ENCODE results near the gene TESK1. TPM values are rescaled to one million over a fixed set of nuclear protein-coding genes. Genes with fewer than 3 reads are reported as not detected.

TESK1 gene
- 20.0 to 25.9 TPM (median 24.6 TPM) in 5 replicates for total RNA-seq (2022; extraction: Qiagen RNA extraction; ENCODE audit: low read depth)

GRCh38 chr9:35604578-35605350 lies at the start of gene TESK1:
Gene TESK1 (plus strand): TSS chr9:35605262. CDS start chr9:35605620, 358 bp downstream.

GRCh38 chr9:35618325-35618727 lies 13.3 kb downstream of the TESK1 start, which contains the start of gene CD72:
Gene CD72 (minus strand): TSS chr9:35618413. CDS start chr9:35618303, 110 bp downstream.

GRCh38 chr9:35650341-35651158 lies 45.5 kb downstream of the TESK1 start, which contains the start of gene SIT1:
Gene SIT1 (minus strand): TSS chr9:35650931. CDS start chr9:35650853, 78 bp downstream.

GRCh38 chr9:35657546-35658136 lies 52.6 kb downstream of the TESK1 start, which contains the start of gene RMRP:
Gene RMRP (minus strand): TSS chr9:35658019.

GRCh38 chr9:35658137-35658967 lies 53.3 kb downstream of the TESK1 start, which contains the start of gene CCDC107:
Gene CCDC107 (plus strand): TSS chr9:35658292. CDS start chr9:35658380, 88 bp downstream.

Other genes with a start within 250 kb of the TESK1 start
- gene RUSC2, start 115.2 kb upstream of the TESK1 start, total RNA-seq (2022; extraction: Qiagen RNA extraction; ENCODE audit: low read depth): 19.9 to 25.4 TPM (median 22.4 TPM) in 5 replicates
- gene CD72, start 13.2 kb downstream of the TESK1 start, total RNA-seq (2022; extraction: Qiagen RNA extraction; ENCODE audit: low read depth): 0.08 to 0.35 TPM (median 0.13 TPM) in 3 of 5 replicates, not detected in the others
- not detected in 5 replicates for gene SIT1, start 45.7 kb downstream of the TESK1 start, total RNA-seq (2022; extraction: Qiagen RNA extraction; ENCODE audit: low read depth)
- gene RMRP, start 52.8 kb downstream of the TESK1 start, total RNA-seq (2022; extraction: Qiagen RNA extraction; ENCODE audit: low read depth): 3.1 to 22.0 TPM (median 11.8 TPM) in 4 of 5 replicates, not detected in the other
- 20.4 to 24.8 TPM (median 24.4 TPM) in 5 replicates for gene CCDC107, start 53.0 kb downstream of the TESK1 start, total RNA-seq (2022; extraction: Qiagen RNA extraction; ENCODE audit: low read depth)
- 12.3 to 19.6 TPM (median 18.5 TPM) in 5 replicates for gene ARHGEF39, start 59.9 kb downstream of the TESK1 start, total RNA-seq (2022; extraction: Qiagen RNA extraction; ENCODE audit: low read depth)
- 3.0 to 9.1 TPM (median 5.3 TPM) in 5 replicates for gene CA9, start 68.7 kb downstream of the TESK1 start, total RNA-seq (2022; extraction: Qiagen RNA extraction; ENCODE audit: low read depth)
- gene TPM2, start 84.7 kb downstream of the TESK1 start, total RNA-seq (2022; extraction: Qiagen RNA extraction; ENCODE audit: low read depth): 578 to 668 TPM (median 633 TPM) in 5 replicates
- 114 to 130 TPM (median 122 TPM) in 5 replicates for gene TLN1, start 126.9 kb downstream of the TESK1 start, total RNA-seq (2022; extraction: Qiagen RNA extraction; ENCODE audit: low read depth)
- 58.5 to 66.0 TPM (median 58.9 TPM) in 5 replicates for gene CREB3, start 127.4 kb downstream of the TESK1 start, total RNA-seq (2022; extraction: Qiagen RNA extraction; ENCODE audit: low read depth)
- 31.7 to 33.3 TPM (median 32.8 TPM) in 5 replicates for gene GBA2, start 144.0 kb downstream of the TESK1 start, total RNA-seq (2022; extraction: Qiagen RNA extraction; ENCODE audit: low read depth)
- 13.0 to 17.0 TPM (median 16.0 TPM) in 5 replicates for gene RGP1, start 144.0 kb downstream of the TESK1 start, total RNA-seq (2022; extraction: Qiagen RNA extraction; ENCODE audit: low read depth)
- 0.25 to 0.63 TPM in 2 of 5 replicates, not detected in the others for gene MSMP, start 149.0 kb downstream of the TESK1 start, total RNA-seq (2022; extraction: Qiagen RNA extraction; ENCODE audit: low read depth)
- gene NPR2, start 186.3 kb downstream of the TESK1 start, total RNA-seq (2022; extraction: Qiagen RNA extraction; ENCODE audit: low read depth): 3.5 to 6.7 TPM (median 6.4 TPM) in 5 replicates
- 0.22 to 0.53 TPM (median 0.27 TPM) in 5 replicates for gene SPAG8, start 207.0 kb downstream of the TESK1 start, total RNA-seq (2022; extraction: Qiagen RNA extraction; ENCODE audit: low read depth)
- 60.1 to 101 TPM (median 97.5 TPM) in 5 replicates for gene HINT2, start 209.8 kb downstream of the TESK1 start, total RNA-seq (2022; extraction: Qiagen RNA extraction; ENCODE audit: low read depth)
- gene FAM221B, start 223.5 kb downstream of the TESK1 start, total RNA-seq (2022; extraction: Qiagen RNA extraction; ENCODE audit: low read depth): not detected in 5 replicates
- 2.4 to 3.3 TPM (median 2.8 TPM) in 5 replicates for gene TMEM8B, start 224.0 kb downstream of the TESK1 start, total RNA-seq (2022; extraction: Qiagen RNA extraction; ENCODE audit: low read depth)

All from A549 treated with CpdA at 1 μM for 4 hours (cell line).